H9 (cell line): ENCODE results near the gene DCAF4. TPM values are rescaled to one million over a fixed set of nuclear protein-coding genes. Genes with fewer than 3 reads are reported as not detected.

Source experiments
- DNase-seq: peaks from one replicate; pipeline ENCODE4 v3.0.0-alpha.2; 2017
- H2AFZ ChIP-seq: one replicate; pipeline ENCODE4 v1.6.1; 2013; ENCODE audit warnings: mild to moderate bottlenecking, low read length, control low read depth, moderate library complexity
- H2AK5ac ChIP-seq: 2 replicates; pipeline ENCODE4 v1.6.1; 2013; ENCODE audit warnings: low read length, control low read depth, mixed read lengths; ENCODE audit not compliant: insufficient read length
- H2BK120ac ChIP-seq: one replicate; pipeline ENCODE4 v1.6.1; 2013; ENCODE audit warnings: low read depth, mild to moderate bottlenecking, low read length, control low read depth, inconsistent platforms; ENCODE audit not compliant: poor library complexity, severe bottlenecking
- H2BK12ac ChIP-seq: 2 replicates; pipeline ENCODE4 v1.6.1; 2013; ENCODE audit warnings: low read length, control low read depth, mixed read lengths, low read depth; ENCODE audit not compliant: insufficient read length
- H2BK15ac ChIP-seq: 2 replicates; pipeline ENCODE4 v1.6.1; 2013; ENCODE audit warnings: low read depth, low read length, control low read depth
- H2BK20ac ChIP-seq: one replicate; pipeline ENCODE4 v1.6.1; 2013; ENCODE audit warnings: low read depth, mild to moderate bottlenecking, low read length, control low read depth, inconsistent platforms; ENCODE audit not compliant: poor library complexity, severe bottlenecking
- H2BK5ac ChIP-seq: 2 replicates; pipeline ENCODE4 v1.6.1; 2013; ENCODE audit warnings: low read length, control low read depth, mixed read lengths; ENCODE audit not compliant: insufficient read length
- H3K14ac ChIP-seq: 2 replicates; pipeline ENCODE4 v1.6.1; 2013; ENCODE audit warnings: low read length, control low read depth; ENCODE audit not compliant: insufficient read depth
- H3K18ac ChIP-seq: 2 replicates; pipeline ENCODE4 v1.6.1; 2013; ENCODE audit warnings: low read depth, mild to moderate bottlenecking, mixed read lengths, low read length, control low read depth; ENCODE audit not compliant: insufficient read length
- H3K23ac ChIP-seq: 2 replicates; pipeline ENCODE4 v1.6.1; 2013; ENCODE audit warnings: low read length, control low read depth, mixed read lengths, low read depth; ENCODE audit not compliant: insufficient read length
- H3K23me2 ChIP-seq: 2 replicates; pipeline ENCODE4 v1.6.1; 2013; ENCODE audit warnings: low read depth, mild to moderate bottlenecking, mixed read lengths, low read length, control low read depth; ENCODE audit not compliant: insufficient read length, poor library complexity, severe bottlenecking
- H3K27ac ChIP-seq: 2 replicates; pipeline ENCODE4 v1.5.1; 2013; ENCODE audit warnings: low read length, control low read depth, mixed read lengths, low read depth; ENCODE audit not compliant: insufficient read length
- H3K27me3 ChIP-seq: 2 replicates; pipeline ENCODE4 v1.6.1; 2013; ENCODE audit warnings: low read length, control low read depth, inconsistent platforms; ENCODE audit not compliant: insufficient read depth
- H3K4ac ChIP-seq: 2 replicates; pipeline ENCODE4 v1.6.1; 2013; ENCODE audit warnings: low read depth, mild to moderate bottlenecking, control low read depth, inconsistent platforms, low read length, moderate library complexity
- H3K4me1 ChIP-seq: 2 replicates; pipeline ENCODE4 v1.6.1; 2013; ENCODE audit warnings: low read length, control low read depth, inconsistent platforms; ENCODE audit not compliant: insufficient read depth
- H3K4me2 ChIP-seq: 2 replicates; pipeline ENCODE4 v1.6.1; 2013; ENCODE audit warnings: low read length, control low read depth, mixed read lengths; ENCODE audit not compliant: insufficient read length, insufficient read depth
- H3K56ac ChIP-seq: 2 replicates; pipeline ENCODE4 v1.6.1; 2013; ENCODE audit warnings: low read depth, mild to moderate bottlenecking, mixed read lengths, low read length, control low read depth; ENCODE audit not compliant: insufficient read length
- H3K79me1 ChIP-seq: 2 replicates; pipeline ENCODE4 v1.6.1; 2013; ENCODE audit warnings: low read depth, mild to moderate bottlenecking, moderate library complexity, low read length, control low read depth, inconsistent platforms; ENCODE audit not compliant: insufficient read depth, poor library complexity, severe bottlenecking
- H3K79me2 ChIP-seq: 2 replicates; pipeline ENCODE4 v1.6.1; 2013; ENCODE audit warnings: low read length, control low read depth, inconsistent platforms; ENCODE audit not compliant: insufficient read depth
- H3K9ac ChIP-seq: 2 replicates; pipeline ENCODE4 v1.6.1; 2013; ENCODE audit warnings: low read length, control low read depth, mixed read lengths; ENCODE audit not compliant: insufficient read length; ENCODE audit errors: extremely low read depth
- H3K9me3 ChIP-seq: one replicate; pipeline ENCODE4 v1.6.1; 2013; ENCODE audit warnings: low read depth, low read length, inconsistent platforms; ENCODE audit not compliant: control insufficient read depth
- H3T11ph ChIP-seq: one replicate; pipeline ENCODE4 v1.6.1; 2013; ENCODE audit warnings: mild to moderate bottlenecking, low read length, control low read depth, inconsistent platforms
- H4K20me1 ChIP-seq: one replicate; pipeline ENCODE4 v1.6.1; 2013; ENCODE audit not compliant: control insufficient read depth, insufficient read length, insufficient read depth
- H4K5ac ChIP-seq: 2 replicates; pipeline ENCODE4 v1.6.1; 2013; ENCODE audit warnings: low read depth, mild to moderate bottlenecking, mixed read lengths, low read length, control low read depth; ENCODE audit not compliant: insufficient read length
- H4K8ac ChIP-seq: replicated peaks from 2 replicates; pipeline ENCODE4 v1.6.1; 2013; ENCODE audit warnings: low read length, control low read depth, mixed read lengths, low read depth; ENCODE audit not compliant: insufficient read length
- H4K91ac ChIP-seq: 2 replicates; pipeline ENCODE4 v1.6.1; 2013; ENCODE audit warnings: low read depth, mild to moderate bottlenecking, moderate library complexity, mixed read lengths, low read length, control low read depth; ENCODE audit not compliant: insufficient read length
- H3K27ac Mint-ChIP-seq, 3 experiments: 2 replicates in 2 of 3; 3 replicates in 1 of 3; pipeline ENCODE4 v1.8.0; 2020 to 2021; ENCODE audit warnings: mixed read lengths in 3 of 3, mild to moderate bottlenecking in 1 of 3, moderate library complexity in 1 of 3
- H3K27me3 Mint-ChIP-seq: 2 replicates; pipeline ENCODE4 v1.8.0; 2021; ENCODE audit warnings: low read depth, mild to moderate bottlenecking, moderate library complexity, mixed read lengths
- H3K36me3 Mint-ChIP-seq, 3 experiments: 2 replicates in 2 of 3; 3 replicates in 1 of 3; pipeline ENCODE4 v1.8.0; 2020 to 2021; ENCODE audit warnings: low read depth in 3 of 3, mixed read lengths in 3 of 3; ENCODE audit not compliant: insufficient read depth in 1 of 3
- H3K4me1 Mint-ChIP-seq, 2 experiments: 2 replicates each; pipeline ENCODE4 v1.8.0; 2020; ENCODE audit warnings: mixed read lengths in 2 of 2
- H3K4me3 Mint-ChIP-seq, 2 experiments: 2 replicates in 1 of 2; 3 replicates in 1 of 2; pipeline ENCODE4 v1.8.0; 2020 to 2021; ENCODE audit warnings: mild to moderate bottlenecking in 2 of 2, mixed read lengths in 2 of 2, moderate library complexity in 1 of 2
- H3K9me3 Mint-ChIP-seq, 2 experiments: 2 replicates in 1 of 2; 3 replicates in 1 of 2; pipeline ENCODE4 v1.8.0; 2020; ENCODE audit warnings: mild to moderate bottlenecking in 2 of 2, mixed read lengths in 2 of 2, moderate library complexity in 1 of 2
- WGBS: extraction: QIAGEN DNeasy Blood & Tissue Kit; methylation state at CpG from one replicate; pipeline ENCODE4 v1.1.7; 2013; ENCODE audit warnings: missing lambda C conversion rate, low lambda C conversion rate, mixed read lengths; ENCODE audit not compliant: insufficient read length; ENCODE audit errors: extremely low coverage; 5-methylcytosine and 5-hydroxymethylcytosine counted together
- total RNA-seq: library from RNA; stranded (reverse); gene quantifications from 2 replicates; pipeline ENCODE4 v1.2.1, GENCODE V29; 2021
- TF ChIP-seq, protein P1 (sequence below): fragments of 200-600 bp; sonication (generic); conservative IDR thresholded peaks from 3 replicates; pipeline ENCODE4 v1.8.0; 2021; ENCODE audit warnings: antibody characterized with exemption, mild to moderate bottlenecking

The DCAF4 gene
- total RNA-seq, 1 experiment from 2014 or later: 32.0 TPM

DNA sequence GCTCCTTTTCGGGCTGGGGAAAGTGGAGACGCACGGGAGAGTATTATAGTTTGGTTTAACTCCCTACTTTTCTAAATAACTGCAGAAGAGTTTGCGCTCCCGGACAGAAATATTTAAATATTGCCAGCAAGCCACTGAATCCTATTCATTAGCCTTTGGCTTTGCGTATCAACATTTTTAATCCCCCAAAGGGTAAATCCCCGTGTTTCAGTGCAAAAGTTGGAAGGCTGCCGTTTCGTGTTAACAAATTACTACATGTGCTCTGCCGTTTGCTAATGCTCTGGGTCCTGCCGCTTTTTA lies 32.0 kb upstream of the DCAF4 start:
- no peak overlapping the region for H4K91ac ChIP-seq
- no peaks in the 10 kb centered on the region for H3K79me1 ChIP-seq
- no peaks in the 10 kb centered on the region for H3K9me3 Mint-ChIP-seq
- H3K9me3 ChIP-seq: no peaks in the 10 kb centered on the region
- no peak for DNase-seq
- no peak overlapping the region for H2AK5ac ChIP-seq
- no peak overlapping the region for H4K5ac ChIP-seq
- H2BK12ac ChIP-seq: no peak overlapping the region
- H3K79me2 ChIP-seq: no peaks in the 10 kb centered on the region
- H3K14ac ChIP-seq: no peak overlapping the region; the same call in 1 of the 2 replicates
- no peak overlapping the region for H2AFZ ChIP-seq
- TF ChIP-seq, protein P1, sequence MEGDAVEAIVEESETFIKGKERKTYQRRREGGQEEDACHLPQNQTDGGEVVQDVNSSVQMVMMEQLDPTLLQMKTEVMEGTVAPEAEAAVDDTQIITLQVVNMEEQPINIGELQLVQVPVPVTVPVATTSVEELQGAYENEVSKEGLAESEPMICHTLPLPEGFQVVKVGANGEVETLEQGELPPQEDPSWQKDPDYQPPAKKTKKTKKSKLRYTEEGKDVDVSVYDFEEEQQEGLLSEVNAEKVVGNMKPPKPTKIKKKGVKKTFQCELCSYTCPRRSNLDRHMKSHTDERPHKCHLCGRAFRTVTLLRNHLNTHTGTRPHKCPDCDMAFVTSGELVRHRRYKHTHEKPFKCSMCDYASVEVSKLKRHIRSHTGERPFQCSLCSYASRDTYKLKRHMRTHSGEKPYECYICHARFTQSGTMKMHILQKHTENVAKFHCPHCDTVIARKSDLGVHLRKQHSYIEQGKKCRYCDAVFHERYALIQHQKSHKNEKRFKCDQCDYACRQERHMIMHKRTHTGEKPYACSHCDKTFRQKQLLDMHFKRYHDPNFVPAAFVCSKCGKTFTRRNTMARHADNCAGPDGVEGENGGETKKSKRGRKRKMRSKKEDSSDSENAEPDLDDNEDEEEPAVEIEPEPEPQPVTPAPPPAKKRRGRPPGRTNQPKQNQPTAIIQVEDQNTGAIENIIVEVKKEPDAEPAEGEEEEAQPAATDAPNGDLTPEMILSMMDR: no peak
- no peak overlapping the region for H3K4ac ChIP-seq
- H3K36me3 Mint-ChIP-seq: peaks cover 0 to 1% (median 0%) of the 10 kb centered on the region in 3 experiments; a peak in 1 of 7 replicates
- no peaks in the 10 kb centered on the region for H4K20me1 ChIP-seq
- no peak overlapping the region for H3K56ac ChIP-seq
- H3K23ac ChIP-seq: no peak overlapping the region
- H3K27me3 Mint-ChIP-seq: peaks cover 91% of the 10 kb centered on the region
- no peak overlapping the region for H2BK15ac ChIP-seq
- H4K8ac ChIP-seq: no peak overlapping the region
- no peak overlapping the region for H3K9ac ChIP-seq
- H3K4me1 Mint-ChIP-seq: peaks cover 40 to 41% of the 10 kb centered on the region in 2 experiments
- no peak overlapping the region for H3T11ph ChIP-seq
- H2BK120ac ChIP-seq: no peak overlapping the region
- no peak overlapping the region for H3K27ac ChIP-seq
- WGBS: no CpG with 5 or more reads among the region's 11 CpGs
- H3K27me3 ChIP-seq: peaks cover 38% of the 10 kb centered on the region
- H3K18ac ChIP-seq: no peak overlapping the region
- no peak overlapping the region for H3K27ac Mint-ChIP-seq
- H2BK20ac ChIP-seq: no peak overlapping the region
- H3K23me2 ChIP-seq: peaks cover 25% of the 10 kb centered on the region
- no peak overlapping the region for H2BK5ac ChIP-seq
- peak overlapping the region; percentile 90 for H3K4me2 ChIP-seq
- peak overlapping the region; percentile 67 to 89 for H3K4me3 Mint-ChIP-seq
- H3K4me1 ChIP-seq: peaks cover 3% of the 10 kb centered on the region; the same call in 1 of the 2 replicates
